HEK293 (cell line): Measurements from ENCODE around the gene LCTL.

Experiments used
- HOXC10 ChIP-seq: sonication (generic); formaldehyde crosslinking; IDR thresholded peaks from 2 replicates; pipeline ENCODE4 v1.8.1; 2023; ENCODE audit warnings: mild to moderate bottlenecking, missing genetic modification reagents
- KLF1 ChIP-seq: fragments of 450-650 bp; formaldehyde crosslinking; IDR thresholded peaks from 2 replicates; pipeline ENCODE4 v1.5.1; 2016; ENCODE audit warnings: missing biosample characterization, missing genetic modification characterization
- MEIS1 ChIP-seq: sonication (generic); formaldehyde crosslinking; IDR thresholded peaks from 2 replicates; pipeline ENCODE4 v1.8.1; 2022; ENCODE audit warnings: missing genetic modification reagents, mild to moderate bottlenecking, borderline replicate concordance
- ZBTB20 ChIP-seq: fragments of 450-650 bp; formaldehyde crosslinking; IDR thresholded peaks from 2 replicates; pipeline ENCODE4 v1.5.1; 2016; ENCODE audit warnings: missing biosample characterization, missing genetic modification characterization
- ZBTB8A ChIP-seq: fragments of 450-650 bp; formaldehyde crosslinking; IDR thresholded peaks from 2 replicates; pipeline ENCODE4 v1.5.1; 2016; ENCODE audit warnings: missing biosample characterization, missing genetic modification characterization
- ZNF274 ChIP-seq, 2 experiments: fragments of 200-500 bp in 1 of 2; fragments of 450-650 bp in 1 of 2; sonication (Bioruptor generic) in 1 of 2; formaldehyde crosslinking in 1 of 2; IDR thresholded peaks; 2 replicates each; pipeline versions ENCODE4 v1.5.1 to v1.6.1; 2014 to 2016; ENCODE audit warnings: borderline replicate concordance in 1 of 2, inconsistent platforms in 1 of 2, low read length in 1 of 2, missing biosample characterization in 1 of 2, missing genetic modification characterization in 1 of 2
- ZNF600 ChIP-seq: fragments of 450-650 bp; formaldehyde crosslinking; IDR thresholded peaks from 2 replicates; pipeline ENCODE4 v1.5.1; 2016; ENCODE audit warnings: missing biosample characterization, missing genetic modification characterization
- TF ChIP-seq, protein P1 (sequence below): fragments of 450-650 bp; formaldehyde crosslinking; IDR thresholded peaks from 2 replicates; pipeline ENCODE4 v1.5.1; 2016; ENCODE audit warnings: missing biosample characterization, missing genetic modification characterization
- TF ChIP-seq, protein P2 (sequence below): fragments of 450-650 bp; formaldehyde crosslinking; IDR thresholded peaks from 2 replicates; pipeline ENCODE4 v1.5.1; 2016; ENCODE audit warnings: missing biosample characterization, missing genetic modification characterization
- TF ChIP-seq, protein P3 (sequence below): fragments of 450-650 bp; formaldehyde crosslinking; IDR thresholded peaks from 2 replicates; pipeline ENCODE4 v1.5.1; 2016; ENCODE audit warnings: missing biosample characterization, missing genetic modification characterization
- TF ChIP-seq, protein P4 (sequence below): fragments of 450-650 bp; formaldehyde crosslinking; IDR thresholded peaks from 2 replicates; pipeline ENCODE4 v1.5.1; 2016; ENCODE audit warnings: missing biosample characterization, missing genetic modification characterization

DNA sequence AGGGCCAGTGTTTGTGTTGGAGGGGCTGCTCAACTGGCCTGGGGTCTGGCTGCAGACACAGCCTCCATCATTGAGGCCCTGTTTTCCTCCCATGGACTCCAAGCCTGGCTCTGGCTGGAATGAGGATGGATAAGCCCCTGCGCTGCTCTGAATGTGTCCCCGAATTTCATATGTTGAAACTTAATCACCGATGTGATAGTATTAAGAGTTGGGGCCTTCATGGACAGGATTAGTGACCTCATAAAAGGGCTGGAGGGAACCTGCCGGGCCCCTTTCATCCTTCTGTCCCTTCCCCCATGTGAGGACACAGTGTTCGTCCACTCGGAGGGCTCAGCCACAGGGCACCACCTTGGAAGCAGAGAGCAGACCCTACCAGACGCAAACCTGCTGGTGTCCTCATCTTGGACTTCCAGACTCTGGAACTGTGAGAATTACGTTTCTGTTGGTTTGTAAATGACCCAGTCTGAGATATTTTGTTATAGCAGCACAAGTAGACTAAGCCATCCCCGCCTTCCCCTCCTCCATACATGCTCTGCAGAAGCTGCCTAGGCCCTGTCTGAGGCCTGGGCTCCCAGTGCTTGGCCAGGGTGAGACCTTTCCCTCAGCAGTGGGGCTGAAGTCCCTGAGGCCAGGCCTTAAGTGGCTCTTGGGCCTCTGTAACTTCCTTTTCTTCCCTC, 3.8 kb upstream of the LCTL start:
- TF ChIP-seq, protein P1, sequence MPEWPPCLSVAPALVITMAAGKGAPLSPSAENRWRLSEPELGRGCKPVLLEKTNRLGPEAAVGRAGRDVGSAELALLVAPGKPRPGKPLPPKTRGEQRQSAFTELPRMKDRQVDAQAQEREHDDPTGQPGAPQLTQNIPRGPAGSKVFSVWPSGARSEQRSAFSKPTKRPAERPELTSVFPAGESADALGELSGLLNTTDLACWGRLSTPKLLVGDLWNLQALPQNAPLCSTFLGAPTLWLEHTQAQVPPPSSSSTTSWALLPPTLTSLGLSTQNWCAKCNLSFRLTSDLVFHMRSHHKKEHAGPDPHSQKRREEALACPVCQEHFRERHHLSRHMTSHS (tag by site-specific recombination) = no peak
- TF ChIP-seq ZNF600 = no peak
- TF ChIP-seq ZBTB8A (tag by site-specific recombination) = no peak
- TF ChIP-seq, protein P2, sequence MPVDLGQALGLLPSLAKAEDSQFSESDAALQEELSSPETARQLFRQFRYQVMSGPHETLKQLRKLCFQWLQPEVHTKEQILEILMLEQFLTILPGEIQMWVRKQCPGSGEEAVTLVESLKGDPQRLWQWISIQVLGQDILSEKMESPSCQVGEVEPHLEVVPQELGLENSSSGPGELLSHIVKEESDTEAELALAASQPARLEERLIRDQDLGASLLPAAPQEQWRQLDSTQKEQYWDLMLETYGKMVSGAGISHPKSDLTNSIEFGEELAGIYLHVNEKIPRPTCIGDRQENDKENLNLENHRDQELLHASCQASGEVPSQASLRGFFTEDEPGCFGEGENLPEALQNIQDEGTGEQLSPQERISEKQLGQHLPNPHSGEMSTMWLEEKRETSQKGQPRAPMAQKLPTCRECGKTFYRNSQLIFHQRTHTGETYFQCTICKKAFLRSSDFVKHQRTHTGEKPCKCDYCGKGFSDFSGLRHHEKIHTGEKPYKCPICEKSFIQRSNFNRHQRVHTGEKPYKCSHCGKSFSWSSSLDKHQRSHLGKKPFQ = no peak
- no peak for TF ChIP-seq MEIS1 (CRISPR knock-in tag)
- TF ChIP-seq ZNF274 (IDR thresholded peaks at IDR 0.05; ENCODE audit: low read length) = no peak
- no peak for TF ChIP-seq ZNF274 (tag by site-specific recombination; IDR thresholded peaks at IDR 0.05; ENCODE audit: borderline replicate concordance)
- TF ChIP-seq HOXC10 (CRISPR knock-in tag) = no peak
- TF ChIP-seq ZBTB20 = no peak
- TF ChIP-seq KLF1 (tag by site-specific recombination) = no peak
- TF ChIP-seq, protein P3, sequence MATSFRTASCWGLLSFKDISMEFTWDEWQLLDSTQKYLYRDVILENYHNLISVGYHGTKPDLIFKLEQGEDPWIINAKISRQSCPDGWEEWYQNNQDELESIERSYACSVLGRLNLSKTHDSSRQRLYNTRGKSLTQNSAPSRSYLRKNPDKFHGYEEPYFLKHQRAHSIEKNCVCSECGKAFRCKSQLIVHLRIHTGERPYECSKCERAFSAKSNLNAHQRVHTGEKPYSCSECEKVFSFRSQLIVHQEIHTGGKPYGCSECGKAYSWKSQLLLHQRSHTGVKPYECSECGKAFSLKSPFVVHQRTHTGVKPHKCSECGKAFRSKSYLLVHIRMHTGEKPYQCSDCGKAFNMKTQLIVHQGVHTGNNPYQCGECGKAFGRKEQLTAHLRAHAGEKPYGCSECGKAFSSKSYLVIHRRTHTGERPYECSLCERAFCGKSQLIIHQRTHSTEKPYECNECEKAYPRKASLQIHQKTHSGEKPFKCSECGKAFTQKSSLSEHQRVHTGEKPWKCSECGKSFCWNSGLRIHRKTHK (tag by site-specific recombination) = no peak
- TF ChIP-seq, protein P4, sequence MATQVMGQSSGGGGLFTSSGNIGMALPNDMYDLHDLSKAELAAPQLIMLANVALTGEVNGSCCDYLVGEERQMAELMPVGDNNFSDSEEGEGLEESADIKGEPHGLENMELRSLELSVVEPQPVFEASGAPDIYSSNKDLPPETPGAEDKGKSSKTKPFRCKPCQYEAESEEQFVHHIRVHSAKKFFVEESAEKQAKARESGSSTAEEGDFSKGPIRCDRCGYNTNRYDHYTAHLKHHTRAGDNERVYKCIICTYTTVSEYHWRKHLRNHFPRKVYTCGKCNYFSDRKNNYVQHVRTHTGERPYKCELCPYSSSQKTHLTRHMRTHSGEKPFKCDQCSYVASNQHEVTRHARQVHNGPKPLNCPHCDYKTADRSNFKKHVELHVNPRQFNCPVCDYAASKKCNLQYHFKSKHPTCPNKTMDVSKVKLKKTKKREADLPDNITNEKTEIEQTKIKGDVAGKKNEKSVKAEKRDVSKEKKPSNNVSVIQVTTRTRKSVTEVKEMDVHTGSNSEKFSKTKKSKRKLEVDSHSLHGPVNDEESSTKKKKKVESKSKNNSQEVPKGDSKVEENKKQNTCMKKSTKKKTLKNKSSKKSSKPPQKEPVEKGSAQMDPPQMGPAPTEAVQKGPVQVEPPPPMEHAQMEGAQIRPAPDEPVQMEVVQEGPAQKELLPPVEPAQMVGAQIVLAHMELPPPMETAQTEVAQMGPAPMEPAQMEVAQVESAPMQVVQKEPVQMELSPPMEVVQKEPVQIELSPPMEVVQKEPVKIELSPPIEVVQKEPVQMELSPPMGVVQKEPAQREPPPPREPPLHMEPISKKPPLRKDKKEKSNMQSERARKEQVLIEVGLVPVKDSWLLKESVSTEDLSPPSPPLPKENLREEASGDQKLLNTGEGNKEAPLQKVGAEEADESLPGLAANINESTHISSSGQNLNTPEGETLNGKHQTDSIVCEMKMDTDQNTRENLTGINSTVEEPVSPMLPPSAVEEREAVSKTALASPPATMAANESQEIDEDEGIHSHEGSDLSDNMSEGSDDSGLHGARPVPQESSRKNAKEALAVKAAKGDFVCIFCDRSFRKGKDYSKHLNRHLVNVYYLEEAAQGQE (tag by site-specific recombination) = no peak
